HFFc6 (cell line): ENCODE results near the gene SH3PXD2A. TPM values are rescaled to one million over a fixed set of nuclear protein-coding genes. Genes with fewer than 3 reads are reported as not detected.

Source experiments
- DNase-seq: peaks from one replicate; pipeline ENCODE4 v3.0.0-alpha.2; 2018
- H3K27ac Mint-ChIP-seq: 2 replicates; pipeline ENCODE4 v1.8.0; 2020; ENCODE audit warnings: mild to moderate bottlenecking, mixed read lengths
- H3K27me3 Mint-ChIP-seq: 2 replicates; pipeline ENCODE4 v1.8.0; 2021; ENCODE audit warnings: mild to moderate bottlenecking, moderate library complexity, mixed read lengths; ENCODE audit not compliant: insufficient read depth
- H3K36me3 Mint-ChIP-seq: 2 replicates; pipeline ENCODE4 v1.8.0; 2021; ENCODE audit warnings: low read depth, mixed read lengths
- H3K4me1 Mint-ChIP-seq: 2 replicates; pipeline ENCODE4 v1.8.0; 2020; ENCODE audit warnings: low read depth, mixed read lengths
- H3K4me3 Mint-ChIP-seq: 2 replicates; pipeline ENCODE4 v1.8.0; 2020; ENCODE audit warnings: mild to moderate bottlenecking, moderate library complexity, mixed read lengths
- H3K9me3 Mint-ChIP-seq: 2 replicates; pipeline ENCODE4 v1.8.0; 2020; ENCODE audit warnings: mild to moderate bottlenecking, mixed read lengths
- CTCF ChIP-seq: fragments of 200-600 bp; sonication (generic); IDR thresholded peaks from 2 replicates; pipeline ENCODE4 v1.5.0; 2021; ENCODE audit warnings: antibody characterized with exemption, mild to moderate bottlenecking
- total RNA-seq, 6 experiments: library from RNA; stranded (reverse); fragmentation: NEBNext Ultra II Directional; extraction: Animal tissue kit (Norgen Biotek cat#: 25700); gene quantifications; 2 replicates in 1 of 6; 3 replicates in 5 of 6; pipeline ENCODE4 v1.2.3, GENCODE V29; 2021

The SH3PXD2A gene
- total RNA-seq, 6 experiments from 2014 or later = 75.5 to 113 (median 81.1) TPM

- no peaks in the 10 kb centered on the region for H3K9me3 Mint-ChIP-seq
- TF ChIP-seq CTCF = peak; percentile 52; the same call in 1 of the 2 replicates
- H3K4me1 Mint-ChIP-seq = peaks cover 56% of the 10 kb centered on the region
- peak overlapping the region; percentile 94 for H3K4me3 Mint-ChIP-seq
- peak; percentile 85 for DNase-seq
- peak overlapping the region; percentile 88 for H3K27ac Mint-ChIP-seq
- H3K27me3 Mint-ChIP-seq = peaks cover 13% of the 10 kb centered on the region
- H3K36me3 Mint-ChIP-seq = peaks cover 44% of the 10 kb centered on the region
These were observed 195.6 kb downstream of the SH3PXD2A start for GRCh38 chr10:103659674-103660363.

DNA sequence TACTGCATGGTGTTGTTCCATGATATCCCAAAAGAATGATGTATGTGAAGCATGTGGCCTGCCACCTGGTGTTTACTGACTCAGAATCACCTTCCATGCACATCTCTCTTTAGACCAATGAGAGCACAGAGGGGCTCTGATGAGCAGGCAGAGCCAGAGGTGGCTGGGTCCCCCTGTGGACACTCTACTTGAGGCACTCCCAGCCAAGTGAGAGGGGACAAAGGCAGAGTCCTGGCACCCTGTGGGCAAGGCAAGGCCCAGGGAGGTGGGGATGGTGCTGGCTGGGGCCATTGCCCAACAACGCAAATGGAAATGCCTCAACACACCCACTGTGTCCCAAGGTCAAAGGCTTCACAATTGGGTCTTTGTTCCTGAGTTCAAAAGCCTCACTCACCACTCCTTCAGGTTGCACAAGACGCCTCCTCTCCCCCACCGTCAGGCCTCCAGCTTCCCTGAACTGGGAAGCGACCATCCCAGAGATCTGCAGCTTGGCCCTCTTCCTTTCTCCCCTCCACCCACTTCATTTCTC, 197.3 kb downstream of the SH3PXD2A start:
- Mint-ChIP-seq H3K27ac (peak overlapping the region; percentile 34), H3K4me1 (peaks cover 49% of the 10 kb centered on the region), H3K9me3 (no peaks in the 10 kb centered on the region), H3K4me3 (peak overlapping the region; percentile 52; the same call in 1 of the 2 replicates), H3K36me3 (peaks cover 44% of the 10 kb centered on the region), H3K27me3 (peaks cover 13% of the 10 kb centered on the region)
- no peak for TF ChIP-seq CTCF
- DNase-seq = no peak

DNA sequence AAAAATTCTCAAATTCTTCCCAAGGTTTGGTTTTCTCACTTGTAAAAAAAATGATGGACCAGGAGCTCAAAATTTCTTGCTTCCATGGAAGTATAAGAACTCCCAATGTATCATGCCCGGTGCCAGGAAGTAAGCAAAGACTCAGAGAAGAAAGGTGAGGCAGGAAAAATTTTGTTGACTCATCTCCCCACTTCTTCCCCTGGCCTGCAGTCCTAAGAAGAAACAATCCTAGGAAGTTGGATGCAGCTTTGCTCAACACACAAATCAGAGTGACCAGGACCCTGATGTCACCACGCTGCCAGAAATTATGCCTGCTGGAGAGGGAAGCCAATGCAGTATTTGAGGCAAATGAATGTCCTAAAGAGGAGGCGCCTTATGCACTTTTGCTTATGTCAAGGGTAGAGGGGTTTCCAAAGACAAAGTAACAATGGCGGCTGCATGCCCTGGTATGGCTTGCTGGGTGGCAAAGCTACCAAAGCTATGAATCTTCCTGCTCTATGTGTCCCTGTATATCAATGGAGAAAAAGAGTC, 198.2 kb downstream of the SH3PXD2A start:
- Mint-ChIP-seq H3K27me3 (peaks cover 13% of the 10 kb centered on the region), H3K9me3 (no peaks in the 10 kb centered on the region), H3K27ac (peak overlapping the region; percentile 42; the same call in 1 of the 2 replicates), H3K4me3 (no peak overlapping the region; the same call in 1 of the 2 replicates), H3K4me1 (peaks cover 55% of the 10 kb centered on the region), H3K36me3 (peaks cover 43% of the 10 kb centered on the region)
- no peak for DNase-seq
- no peak for TF ChIP-seq CTCF

- H3K36me3 Mint-ChIP-seq = peaks cover 46% of the 10 kb centered on the region
- 0 out of 2 replicates have a peak overlapping the region, but pooled peaks have one; percentile 21 for H3K27ac Mint-ChIP-seq
- H3K4me3 Mint-ChIP-seq = no peak overlapping the region
- no peak for TF ChIP-seq CTCF
- peaks cover 72% of the 10 kb centered on the region for H3K4me1 Mint-ChIP-seq
- H3K27me3 Mint-ChIP-seq = peaks cover 18% of the 10 kb centered on the region
- no peak for DNase-seq
- no peaks in the 10 kb centered on the region for H3K9me3 Mint-ChIP-seq
These were observed 200.5 kb downstream of the SH3PXD2A start for GRCh38 chr10:103654925-103655324.

DNA sequence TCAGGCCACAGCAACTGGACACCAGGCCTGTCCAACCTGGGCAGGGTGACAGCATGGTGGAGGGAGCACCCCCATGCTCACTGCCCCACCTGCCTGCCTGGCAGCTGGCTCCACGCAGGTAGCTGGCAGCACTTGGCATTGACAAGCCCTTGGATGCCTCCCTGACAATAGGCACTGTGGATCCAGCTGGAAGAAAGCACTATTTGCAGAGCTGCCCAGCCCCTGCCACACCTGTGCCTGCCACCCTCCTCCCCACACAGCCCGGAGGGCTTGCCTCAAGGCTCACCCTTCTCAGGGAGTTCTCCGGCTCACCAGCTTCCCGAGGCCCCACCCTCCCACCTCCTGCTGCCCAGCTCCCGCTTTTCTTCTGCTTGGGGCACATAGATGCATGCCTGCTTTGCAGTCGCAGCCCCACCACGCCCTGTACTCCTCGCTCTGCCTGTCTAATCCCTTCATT, 201.8 kb downstream of the SH3PXD2A start:
- TF ChIP-seq CTCF = no peak
- Mint-ChIP-seq H3K36me3 (peaks cover 39% of the 10 kb centered on the region), H3K9me3 (no peaks in the 10 kb centered on the region), H3K27me3 (peaks cover 18% of the 10 kb centered on the region), H3K4me3 (no peak overlapping the region), H3K27ac (peak overlapping the region; percentile 72), H3K4me1 (peaks cover 75% of the 10 kb centered on the region)
- no peak for DNase-seq
